ENCODE data around the gene LEP.

- TF ChIP-seq POLR2A (IDR thresholded peaks at IDR 0.05; ENCODE audit: low read length) (no peak), USF2 (IDR thresholded peaks at IDR 0.05) (no peak), CHD4 (IDR thresholded peaks at IDR 0.05; ENCODE audit: borderline replicate concordance) (no peak), SREBF2 (IDR thresholded peaks at IDR 0.05) (no peak), NR3C1 (IDR thresholded peaks at IDR 0.05) (no peak), REST (IDR thresholded peaks at IDR 0.05) (no peak), CTCF (IDR thresholded peaks at IDR 0.05) (no peak), JUNB (IDR thresholded peaks at IDR 0.05) (no peak), RCOR1 (IDR thresholded peaks at IDR 0.05; ENCODE audit: low read depth, low read length) (no peak), TFCP2L1 (CRISPR knock-in tag; IDR thresholded peaks at IDR 0.05) (no peak), EP300 (IDR thresholded peaks at IDR 0.05) (no peak), HOXB5 (CRISPR knock-in tag; IDR thresholded peaks at IDR 0.05) (no peak), RAD21 (conservative IDR thresholded peaks at IDR 0.05 in 1 of 2, IDR thresholded peaks at IDR 0.05 in 1 of 2) (no peak)
Observed at GRCh38 chr7:128205068-128205467, 36.0 kb upstream of the LEP start.

Measured in A549 (cell line).